ENCODE measurements around the gene PBOV1.

Gene PBOV1

GRCh38 chr6:138218449-138218848 lies at the start of gene PBOV1:
TSS of gene PBOV1 (minus strand) at chr6:138218491. CDS start at chr6:138218395, 96 bp downstream.
- DNase-seq (ENCODE audit: low spot score): no peak

- no peak for DNase-seq (ENCODE audit: low spot score)
Observed at GRCh38 chr6:138266095-138266494, 47.8 kb upstream of the PBOV1 start.

- no peak for DNase-seq (ENCODE audit: low spot score)
Observed at GRCh38 chr6:138264372-138264880, 46.1 kb upstream of the PBOV1 start.

DNA sequence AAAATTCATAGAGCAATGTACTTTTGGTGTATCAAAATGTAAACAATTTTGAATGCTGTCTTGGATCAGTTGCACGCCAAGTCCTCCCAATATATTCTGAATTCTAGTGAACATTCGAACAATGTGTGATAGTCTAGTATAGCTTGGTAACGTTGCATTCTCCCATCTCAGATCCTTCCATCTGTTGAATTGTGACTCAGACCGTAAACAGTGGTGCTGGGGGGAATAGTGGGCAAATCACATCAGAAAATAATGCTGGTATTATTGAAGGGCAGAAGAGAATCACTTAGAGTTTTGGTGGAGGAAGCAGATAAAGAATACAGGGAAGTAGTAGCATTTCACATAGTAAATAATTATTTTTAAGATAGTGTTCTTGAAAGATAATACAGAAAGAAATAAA lies 45.7 kb upstream of the PBOV1 start:
- DNase-seq (ENCODE audit: low spot score): no peak

- DNase-seq (ENCODE audit: low spot score): no peak
Observed at GRCh38 chr6:138261116-138261780, 43.0 kb upstream of the PBOV1 start.

- DNase-seq (ENCODE audit: low spot score): no peak
Observed at GRCh38 chr6:138258991-138259390, 40.7 kb upstream of the PBOV1 start.

DNA sequence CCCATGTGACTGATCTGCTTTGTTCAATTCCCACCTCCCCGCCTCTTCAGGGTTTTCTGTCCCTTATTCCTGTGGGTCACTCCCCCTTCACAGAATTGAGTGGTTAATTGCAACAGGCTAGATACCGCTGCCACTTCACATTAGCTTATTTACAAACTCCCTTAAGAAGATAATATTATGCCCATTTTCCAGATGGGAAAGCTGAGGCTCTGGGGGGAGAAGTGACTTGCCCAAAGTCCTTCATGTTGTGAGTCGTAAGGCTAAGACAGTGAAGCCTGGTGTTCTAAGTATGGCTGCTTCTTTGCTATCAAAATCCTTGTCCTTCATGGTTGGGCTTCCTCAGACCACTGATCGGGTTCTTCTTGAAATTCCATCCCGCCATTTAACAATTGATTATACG lies 39.9 kb upstream of the PBOV1 start:
- DNase-seq (ENCODE audit: low spot score): no peak

DNA sequence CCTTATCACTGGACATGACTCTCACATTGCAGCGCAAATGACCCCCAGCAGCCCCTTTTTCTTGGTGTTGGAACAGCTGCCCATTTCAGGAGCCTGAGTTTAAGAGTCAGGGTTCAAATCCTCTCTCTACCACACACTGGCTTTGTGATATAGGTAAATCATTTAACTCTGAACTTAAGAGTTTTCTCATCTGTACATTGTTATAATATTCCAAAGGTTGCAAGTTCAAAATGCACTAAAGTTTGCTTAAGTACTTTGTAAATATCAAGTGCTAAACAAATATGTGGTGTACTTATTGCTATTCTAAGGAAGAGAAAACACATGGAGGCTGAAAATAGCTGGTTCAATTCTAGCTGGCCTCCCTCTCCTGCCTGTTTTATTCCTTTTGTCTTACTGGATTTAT lies 39.3 kb upstream of the PBOV1 start:
- no peak for DNase-seq (ENCODE audit: low spot score)

DNA sequence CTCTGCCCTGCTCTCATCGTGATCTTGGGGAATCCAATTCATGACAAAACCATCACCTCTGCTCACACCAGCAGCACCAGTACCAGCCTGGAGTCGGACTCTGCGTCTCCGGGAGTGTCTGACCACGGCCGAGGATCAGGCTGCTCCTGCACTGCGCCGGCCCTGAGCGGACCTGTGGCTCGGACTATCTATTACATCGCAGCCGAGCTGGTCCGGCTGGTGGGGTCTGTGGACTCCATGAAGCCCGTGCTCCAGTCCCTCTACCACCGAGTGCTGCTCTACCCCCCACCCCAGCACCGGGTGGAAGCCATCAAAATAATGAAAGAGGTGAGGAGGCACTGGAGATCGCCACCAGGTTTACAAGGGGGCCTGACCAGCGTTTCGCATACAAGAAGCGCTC lies 37.2 kb upstream of the PBOV1 start:
- no peak for DNase-seq (ENCODE audit: low spot score)

DNA sequence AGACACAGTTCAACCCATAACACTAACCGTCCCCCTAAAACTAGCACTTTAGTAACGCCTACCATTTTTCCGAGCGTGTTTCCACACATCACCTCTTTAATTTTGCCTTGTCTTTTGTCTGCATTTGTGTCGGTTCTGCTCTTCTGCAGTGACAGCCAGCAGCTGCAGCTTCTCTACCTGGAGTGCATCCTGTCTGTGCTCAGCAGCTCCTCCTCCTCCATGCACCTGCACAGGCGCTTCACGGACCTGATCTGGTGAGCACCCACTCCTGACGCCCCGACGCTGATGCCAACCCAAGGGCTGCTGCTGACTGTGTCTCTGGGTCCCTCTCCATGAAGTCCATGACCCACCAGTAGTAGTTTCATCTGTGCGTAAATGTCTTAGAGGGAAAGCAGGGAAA lies 35.4 kb upstream of the PBOV1 start:
- no peak for DNase-seq (ENCODE audit: low spot score)

GRCh38 chr6:138250513-138251247 lies 32.4 kb upstream of the PBOV1 start:
- DNase-seq (ENCODE audit: low spot score): no peak

DNA sequence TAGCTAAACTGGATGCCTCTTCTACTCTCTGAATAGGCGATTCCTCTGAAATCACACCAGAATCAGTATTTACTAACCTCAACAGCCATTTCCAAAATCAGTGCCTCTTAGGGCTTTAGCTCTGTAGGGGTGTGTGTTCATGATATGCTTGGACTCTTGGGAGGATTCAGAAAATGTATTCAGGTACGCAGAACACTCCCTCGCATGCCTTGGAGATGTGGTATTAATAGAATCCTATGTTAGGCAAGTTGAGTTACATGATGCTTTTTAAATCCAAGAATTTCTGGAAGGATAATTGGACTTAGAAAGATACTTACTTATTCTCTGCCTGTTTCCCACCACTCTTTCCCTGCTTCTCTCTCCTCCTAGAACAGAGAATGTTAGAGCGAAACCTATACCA lies 31.8 kb upstream of the PBOV1 start:
- no peak for DNase-seq (ENCODE audit: low spot score)

DNA sequence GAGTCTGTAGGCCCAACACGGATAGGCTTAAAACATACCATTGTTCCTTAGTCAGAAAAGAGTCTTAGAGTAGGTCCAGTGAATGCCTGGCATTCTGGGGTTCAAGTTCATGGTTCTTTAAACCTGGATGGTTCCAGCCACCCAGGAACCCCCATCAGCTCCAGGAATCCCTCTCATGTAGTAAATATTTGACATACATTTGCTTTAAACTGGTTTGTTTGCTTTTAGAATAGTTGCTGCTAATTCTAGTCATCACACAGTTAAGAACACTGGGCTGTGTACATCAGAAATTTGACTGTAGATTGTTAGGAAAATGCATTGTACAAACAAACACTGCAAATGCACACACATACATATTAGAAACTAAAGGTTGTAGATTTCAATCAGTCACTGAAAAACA lies 30.6 kb upstream of the PBOV1 start:
- DNase-seq (ENCODE audit: low spot score): no peak

- no peak for DNase-seq (ENCODE audit: low spot score)
Observed at GRCh38 chr6:138248011-138248410, 29.7 kb upstream of the PBOV1 start.

DNA sequence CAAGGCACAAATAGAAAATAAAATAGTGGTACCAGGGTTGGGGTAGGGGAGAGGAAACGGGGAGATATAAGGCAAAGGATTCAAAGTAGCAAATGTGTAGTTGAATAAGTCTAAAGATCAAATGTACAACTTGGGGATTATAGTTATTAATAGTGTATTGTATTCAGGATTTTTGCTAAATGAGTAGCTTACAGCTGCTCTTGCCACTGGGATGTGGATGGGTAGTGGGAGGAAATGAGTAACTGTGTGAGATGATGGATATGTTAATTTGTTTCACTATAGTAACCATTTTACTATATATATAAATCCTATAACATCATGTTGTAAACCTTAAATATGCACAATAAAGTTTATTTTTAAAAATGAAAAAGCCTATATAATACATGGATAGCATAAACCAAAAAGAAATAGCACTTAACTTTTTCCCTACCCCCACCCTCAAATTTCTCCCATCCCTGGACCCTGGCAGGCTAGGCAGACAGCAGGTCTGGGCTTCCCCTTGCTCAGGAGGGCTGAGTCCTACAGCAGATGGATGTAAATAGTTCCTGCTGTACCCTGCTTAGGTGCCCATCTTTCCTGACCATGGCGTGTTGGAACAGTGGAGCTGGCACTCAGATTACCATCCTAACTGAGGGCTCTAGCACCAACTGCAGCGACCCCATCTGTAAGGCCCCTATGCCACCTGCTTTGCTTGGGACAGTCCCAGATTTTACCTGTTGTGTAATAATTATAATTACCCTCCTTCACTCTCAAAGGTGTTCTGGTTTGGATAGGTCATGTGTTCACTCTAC lies 28.6 kb upstream of the PBOV1 start:
- no peak for DNase-seq (ENCODE audit: low spot score)

- DNase-seq (ENCODE audit: low spot score): no peak
Observed at GRCh38 chr6:138245751-138246150, 27.5 kb upstream of the PBOV1 start.

- no peak for DNase-seq (ENCODE audit: low spot score)
Observed at GRCh38 chr6:138242987-138243592, 24.8 kb upstream of the PBOV1 start.

DNA sequence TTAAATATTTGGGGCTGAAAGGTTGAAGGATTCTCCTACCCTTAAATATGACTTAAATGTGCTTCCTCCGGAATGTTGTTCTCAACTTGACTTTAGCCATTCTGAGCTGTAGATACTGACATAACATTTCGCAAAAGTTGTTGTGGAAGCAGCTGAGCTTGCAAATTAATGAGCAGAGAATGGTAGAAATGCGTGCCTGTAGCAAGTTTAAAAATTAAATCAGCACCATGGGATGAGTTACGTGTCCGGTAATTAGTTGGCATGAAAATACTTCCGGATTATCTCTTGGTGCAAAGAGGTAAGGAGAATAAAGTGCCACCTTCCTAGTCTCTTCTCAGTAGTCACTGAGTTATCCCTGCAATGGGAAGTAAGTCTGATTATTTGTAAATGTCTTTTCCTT lies 23.6 kb upstream of the PBOV1 start:
- no peak for DNase-seq (ENCODE audit: low spot score)

- no peak for DNase-seq (ENCODE audit: low spot score)
Observed at GRCh38 chr6:138241381-138241780, 23.1 kb upstream of the PBOV1 start.

- DNase-seq (ENCODE audit: low spot score): no peak
Observed at GRCh38 chr6:138240476-138241245, 22.4 kb upstream of the PBOV1 start.

- no peak for DNase-seq (ENCODE audit: low spot score)
Observed at GRCh38 chr6:138239774-138240173, 21.5 kb upstream of the PBOV1 start.

DNA sequence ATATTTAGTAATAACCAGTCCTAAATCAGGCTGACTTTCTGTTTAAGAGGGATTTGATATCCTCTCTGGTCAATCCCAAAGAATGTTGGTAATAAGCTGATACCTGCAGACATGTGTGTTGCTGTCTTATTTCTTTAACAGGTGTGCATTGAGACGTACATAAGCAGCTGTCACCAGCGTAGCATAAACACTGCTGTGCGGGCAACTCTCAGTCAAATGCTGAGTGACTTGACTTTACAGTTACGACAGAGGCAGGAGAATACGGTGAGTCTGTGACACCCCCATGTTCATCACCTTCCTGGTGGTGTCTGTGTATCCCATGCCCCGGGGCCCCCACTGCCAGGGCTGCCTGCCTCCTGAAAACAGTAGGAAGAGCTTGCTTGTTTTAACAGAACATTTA lies 20.1 kb upstream of the PBOV1 start:
- no peak for DNase-seq (ENCODE audit: low spot score)
